ENCODE measurements around the gene MEF2D. TPM values are rescaled to one million over a fixed set of nuclear protein-coding genes. Genes with fewer than 3 reads are reported as not detected.

The MEF2D gene
- total RNA-seq, 2 experiments from 2014 or later: 49.5 to 52.1 TPM

GRCh38 chr1:156432669-156433018 lies 67.9 kb downstream of the MEF2D start:
- Mint-ChIP-seq H3K9me3 (no peaks in the 10 kb centered on the region), H3K36me3 (ENCODE audit: low read depth) (peaks cover 2% of the 10 kb centered on the region), H3K27me3 (peaks cover 90% of the 10 kb centered on the region), H3K4me3 (no peak overlapping the region), H3K27ac (no peak overlapping the region), H3K4me1 (peaks cover 15% of the 10 kb centered on the region)
- ChIA-PET CTCF (interaction anchor here (0.8 to 4.6 kb wide), 4 partner anchors 11 to 60 kb away, joined by 3 to 29 read pairs (median 10); no protein-coding TSS in a partner anchor), POLR2A (interaction anchor here (0.9 to 3.2 kb wide), 3 partner anchors 10 to 17 kb away, joined by 3 to 15 read pairs (median 5); no protein-coding TSS in a partner anchor)
- DNase-seq: no peak

- no peak overlapping the region for H3K4me3 Mint-ChIP-seq
- ChIA-PET POLR2A (interaction anchor here (0.9 to 3.2 kb wide), 5 partner anchors 9 to 20 kb away, joined by 3 to 15 read pairs (median 3); no protein-coding TSS in a partner anchor), CTCF (interaction anchor here (0.8 to 4.6 kb wide), 5 partner anchors 10 to 59 kb away, joined by 3 to 29 read pairs (median 4); no protein-coding TSS in a partner anchor)
- peaks cover 11% of the 10 kb centered on the region for H3K4me1 Mint-ChIP-seq
- H3K36me3 Mint-ChIP-seq (ENCODE audit: low read depth): peaks cover 2% of the 10 kb centered on the region
- peaks cover 90% of the 10 kb centered on the region for H3K27me3 Mint-ChIP-seq
- no peak for DNase-seq
- no peak overlapping the region for H3K27ac Mint-ChIP-seq
- no peaks in the 10 kb centered on the region for H3K9me3 Mint-ChIP-seq
Observed at GRCh38 chr1:156431769-156432668, 68.6 kb downstream of the MEF2D start.

GRCh38 chr1:156431366-156431765 lies 69.2 kb downstream of the MEF2D start:
- H3K27me3 Mint-ChIP-seq: peaks cover 90% of the 10 kb centered on the region
- no peaks in the 10 kb centered on the region for H3K9me3 Mint-ChIP-seq
- no peak overlapping the region for H3K27ac Mint-ChIP-seq
- no peak for DNase-seq
- H3K36me3 Mint-ChIP-seq (ENCODE audit: low read depth): peaks cover 2% of the 10 kb centered on the region
- ChIA-PET CTCF (interaction anchor here (1.2 to 4.6 kb wide), 4 partner anchors 11 to 177 kb away, joined by 3 to 29 read pairs (median 9); no protein-coding TSS in a partner anchor), POLR2A (interaction anchor here (1.0 to 3.2 kb wide), 3 partner anchors 9 to 21 kb away, joined by 3 to 15 read pairs (median 3); no protein-coding TSS in a partner anchor)
- peaks cover 9% of the 10 kb centered on the region for H3K4me1 Mint-ChIP-seq
- no peak overlapping the region for H3K4me3 Mint-ChIP-seq

- H3K4me1 Mint-ChIP-seq: peaks cover 9% of the 10 kb centered on the region
- H3K27me3 Mint-ChIP-seq: peaks cover 94% of the 10 kb centered on the region
- H3K4me3 Mint-ChIP-seq: no peak overlapping the region
- CTCF ChIA-PET: interaction anchor here (1.2 to 4.6 kb wide), 4 partner anchors 11 to 178 kb away, joined by 3 to 29 read pairs (median 9); no protein-coding TSS in a partner anchor
- DNase-seq: no peak
- POLR2A ChIA-PET: interaction anchor here (1.5 kb wide), 1 partner anchor 21 kb away, joined by 3 read pairs; no protein-coding TSS in a partner anchor
- no peaks in the 10 kb centered on the region for H3K9me3 Mint-ChIP-seq
- no peak overlapping the region for H3K27ac Mint-ChIP-seq
- H3K36me3 Mint-ChIP-seq (ENCODE audit: low read depth): peaks cover 2% of the 10 kb centered on the region
Observed at GRCh38 chr1:156430866-156431265, 69.7 kb downstream of the MEF2D start.

GRCh38 chr1:156430303-156430702 lies 70.3 kb downstream of the MEF2D start:
- Mint-ChIP-seq H3K4me1 (peaks cover 6% of the 10 kb centered on the region), H3K36me3 (ENCODE audit: low read depth) (peaks cover 2% of the 10 kb centered on the region), H3K9me3 (no peaks in the 10 kb centered on the region), H3K4me3 (no peak overlapping the region), H3K27me3 (peaks cover 92% of the 10 kb centered on the region), H3K27ac (no peak overlapping the region)
- no peak for DNase-seq
- ChIA-PET POLR2A (interaction anchor here (1.0 to 1.5 kb wide), 2 partner anchors 22 to 148 kb away, joined by 3 read pairs; partner anchors contain the start of gene SMG5), CTCF (interaction anchor here (0.8 to 1.6 kb wide), 3 partner anchors 16 to 178 kb away, joined by 3 to 5 read pairs (median 5); no protein-coding TSS in a partner anchor)

- Mint-ChIP-seq H3K9me3 (no peaks in the 10 kb centered on the region), H3K4me3 (no peak overlapping the region), H3K4me1 (peaks cover 3% of the 10 kb centered on the region), H3K36me3 (ENCODE audit: low read depth) (no peaks in the 10 kb centered on the region), H3K27ac (no peak overlapping the region), H3K27me3 (peaks cover 91% of the 10 kb centered on the region)
- CTCF ChIA-PET: interaction anchor here (0.8 to 1.6 kb wide), 3 partner anchors 17 to 179 kb away, joined by 3 to 5 read pairs (median 5); no protein-coding TSS in a partner anchor
- no peak for DNase-seq
- POLR2A ChIA-PET: interaction anchor here (1.0 kb wide), 1 partner anchor 147 kb away, joined by 3 read pairs; the partner anchor contains the start of gene SMG5
Observed at GRCh38 chr1:156429313-156430060, 71.1 kb downstream of the MEF2D start.

- POLR2A ChIA-PET: no interaction called here
- Mint-ChIP-seq H3K27ac (no peak overlapping the region), H3K4me1 (peaks cover 3% of the 10 kb centered on the region), H3K9me3 (no peaks in the 10 kb centered on the region), H3K36me3 (ENCODE audit: low read depth) (no peaks in the 10 kb centered on the region), H3K27me3 (peaks cover 91% of the 10 kb centered on the region), H3K4me3 (no peak overlapping the region)
- no peak for DNase-seq
- CTCF ChIA-PET: no interaction called here
Observed at GRCh38 chr1:156428746-156429288, 71.8 kb downstream of the MEF2D start.

GRCh38 chr1:156427957-156428356 lies 72.6 kb downstream of the MEF2D start:
- H3K4me1 Mint-ChIP-seq: no peaks in the 10 kb centered on the region
- H3K4me3 Mint-ChIP-seq: no peak overlapping the region
- no peaks in the 10 kb centered on the region for H3K36me3 Mint-ChIP-seq (ENCODE audit: low read depth)
- H3K9me3 Mint-ChIP-seq: no peaks in the 10 kb centered on the region
- ChIA-PET CTCF (no interaction called here), POLR2A (no interaction called here)
- no peak overlapping the region for H3K27ac Mint-ChIP-seq
- peaks cover 91% of the 10 kb centered on the region for H3K27me3 Mint-ChIP-seq
- no peak for DNase-seq

- peaks cover 7% of the 10 kb centered on the region for H3K4me1 Mint-ChIP-seq
- peaks cover 89% of the 10 kb centered on the region for H3K27me3 Mint-ChIP-seq
- ChIA-PET CTCF (interaction anchor here (1.5 to 4.9 kb wide), 2 partner anchors 20 to 40 kb away, joined by 6 to 19 read pairs; no protein-coding TSS in a partner anchor), POLR2A (no interaction called here)
- H3K9me3 Mint-ChIP-seq: no peaks in the 10 kb centered on the region
- DNase-seq: no peak
- no peaks in the 10 kb centered on the region for H3K36me3 Mint-ChIP-seq (ENCODE audit: low read depth)
- no peak overlapping the region for H3K4me3 Mint-ChIP-seq
- H3K27ac Mint-ChIP-seq: no peak overlapping the region
Observed at GRCh38 chr1:156425943-156426342, 74.6 kb downstream of the MEF2D start.

GRCh38 chr1:156424806-156425432 lies 75.7 kb downstream of the MEF2D start:
- Mint-ChIP-seq H3K36me3 (ENCODE audit: low read depth) (peaks cover 2% of the 10 kb centered on the region), H3K9me3 (no peaks in the 10 kb centered on the region), H3K27ac (no peak overlapping the region), H3K4me1 (peaks cover 16% of the 10 kb centered on the region), H3K4me3 (no peak overlapping the region), H3K27me3 (peaks cover 91% of the 10 kb centered on the region)
- CTCF ChIA-PET: interaction anchor here (0.7 to 4.9 kb wide), 2 partner anchors 21 to 39 kb away, joined by 4 to 19 read pairs; no protein-coding TSS in a partner anchor
- DNase-seq: no peak
- POLR2A ChIA-PET: no interaction called here

- Mint-ChIP-seq H3K27ac (no peak overlapping the region), H3K9me3 (no peaks in the 10 kb centered on the region), H3K4me3 (no peak overlapping the region), H3K27me3 (peaks cover 91% of the 10 kb centered on the region), H3K4me1 (peaks cover 20% of the 10 kb centered on the region), H3K36me3 (ENCODE audit: low read depth) (peaks cover 2% of the 10 kb centered on the region)
- no peak for DNase-seq
- ChIA-PET CTCF (interaction anchor here (2.7 to 4.9 kb wide), 2 partner anchors 22 to 38 kb away, joined by 13 to 19 read pairs; no protein-coding TSS in a partner anchor), POLR2A (interaction anchor here (1.0 to 3.1 kb wide), 2 partner anchors 9 to 12 kb away, joined by 3 to 15 read pairs; no protein-coding TSS in a partner anchor)
Observed at GRCh38 chr1:156423422-156424352, 76.9 kb downstream of the MEF2D start.
